Neural progenitor cell (in vitro differentiated cells): ENCODE measurements around the gene ETFA. TPM values are rescaled to one million over a fixed set of nuclear protein-coding genes. Genes with fewer than 3 reads are reported as not detected.

Experiments
- DNase-seq: peaks from one replicate; pipeline ENCODE4 v3.0.0-alpha.2; 2016; ENCODE audit warnings: low spot score
- H2AFZ ChIP-seq: fragments of 200-600 bp; sonication (generic); replicated peaks from 2 replicates; pipeline ENCODE4 v1.6.1; 2016; ENCODE audit warnings: antibody characterized with exemption
- H3F3A ChIP-seq: fragments of 200-600 bp; sonication (generic); 2 replicates; pipeline ENCODE4 v1.6.1; 2016; ENCODE audit warnings: antibody characterized with exemption, low read depth
- H3K27ac ChIP-seq: fragments of 200-600 bp; sonication (generic); 2 replicates; pipeline ENCODE4 v1.5.1; 2016; ENCODE audit warnings: mild to moderate bottlenecking
- H3K27me3 ChIP-seq: fragments of 200-600 bp; sonication (generic); 2 replicates; pipeline ENCODE4 v1.6.1; 2016; ENCODE audit warnings: mild to moderate bottlenecking, moderate library complexity
- H3K36me3 ChIP-seq: fragments of 200-600 bp; sonication (generic); 2 replicates; pipeline ENCODE4 v1.5.1; 2016
- H3K4me1 ChIP-seq: fragments of 200-600 bp; sonication (generic); 2 replicates; pipeline ENCODE4 v1.6.1; 2016; ENCODE audit warnings: mixed run types
- H3K4me2 ChIP-seq: fragments of 200-600 bp; sonication (generic); 2 replicates; pipeline ENCODE4 v1.6.1; 2016
- H3K4me3 ChIP-seq: fragments of 200-600 bp; sonication (generic); 2 replicates; pipeline ENCODE4 v1.5.1; 2016
- H3K79me2 ChIP-seq: fragments of 200-600 bp; sonication (generic); 2 replicates; pipeline ENCODE4 v1.6.1; 2016; ENCODE audit warnings: low read depth
- H3K9ac ChIP-seq: fragments of 200-600 bp; sonication (generic); 2 replicates; pipeline ENCODE4 v1.6.1; 2016
- H3K9me3 ChIP-seq: fragments of 200-600 bp; sonication (generic); 2 replicates; pipeline ENCODE4 v1.5.1; 2016; ENCODE audit warnings: low read depth
- H4K20me1 ChIP-seq: fragments of 200-600 bp; sonication (generic); 2 replicates; pipeline ENCODE4 v1.6.1; 2016; ENCODE audit warnings: low read depth
- H3K27ac Mint-ChIP-seq: 3 replicates; pipeline ENCODE4 v1.8.0; 2021; ENCODE audit warnings: mixed read lengths
- H3K27me3 Mint-ChIP-seq: 2 replicates; pipeline ENCODE4 v1.8.0; 2022; ENCODE audit warnings: low read depth, mild to moderate bottlenecking, inconsistent platforms, moderate library complexity, mixed read lengths; ENCODE audit not compliant: insufficient read depth
- H3K36me3 Mint-ChIP-seq: 3 replicates; pipeline ENCODE4 v1.8.0; 2021; ENCODE audit warnings: mixed read lengths
- H3K4me1 Mint-ChIP-seq: 3 replicates; pipeline ENCODE4 v1.8.0; 2021; ENCODE audit warnings: mixed read lengths
- H3K4me3 Mint-ChIP-seq: 3 replicates; pipeline ENCODE4 v1.8.0; 2021; ENCODE audit warnings: mild to moderate bottlenecking, moderate library complexity, mixed read lengths
- H3K9me3 Mint-ChIP-seq: 3 replicates; pipeline ENCODE4 v1.8.0; 2020; ENCODE audit warnings: mixed read lengths
- EZH2 ChIP-seq: fragments of 200-600 bp; sonication (generic); IDR thresholded peaks from 2 replicates; pipeline ENCODE4 v1.6.1; 2017; ENCODE audit warnings: antibody characterized with exemption, mild to moderate bottlenecking, moderate library complexity
- EZH2phosphoT487 ChIP-seq: fragments of 200-600 bp; sonication (generic); IDR thresholded peaks from 2 replicates; pipeline ENCODE4 v1.6.1; 2017; ENCODE audit warnings: antibody characterized with exemption
- total RNA-seq: library from RNA; depleted of rRNA; stranded (reverse); fragments of >200 nt; gene quantifications from 2 replicates; pipeline ENCODE4 v1.2.3, GENCODE V29; 2015; ENCODE audit warnings: low replicate concordance
- TF ChIP-seq, protein P1 (sequence below): fragments of 200-600 bp; sonication (generic); IDR thresholded peaks from 2 replicates; pipeline ENCODE4 v1.5.1; 2017; ENCODE audit warnings: antibody characterized with exemption, mild to moderate bottlenecking

Gene ETFA
- total RNA-seq, 1 donor from 2014 or later = 99.3 TPM

DNA sequence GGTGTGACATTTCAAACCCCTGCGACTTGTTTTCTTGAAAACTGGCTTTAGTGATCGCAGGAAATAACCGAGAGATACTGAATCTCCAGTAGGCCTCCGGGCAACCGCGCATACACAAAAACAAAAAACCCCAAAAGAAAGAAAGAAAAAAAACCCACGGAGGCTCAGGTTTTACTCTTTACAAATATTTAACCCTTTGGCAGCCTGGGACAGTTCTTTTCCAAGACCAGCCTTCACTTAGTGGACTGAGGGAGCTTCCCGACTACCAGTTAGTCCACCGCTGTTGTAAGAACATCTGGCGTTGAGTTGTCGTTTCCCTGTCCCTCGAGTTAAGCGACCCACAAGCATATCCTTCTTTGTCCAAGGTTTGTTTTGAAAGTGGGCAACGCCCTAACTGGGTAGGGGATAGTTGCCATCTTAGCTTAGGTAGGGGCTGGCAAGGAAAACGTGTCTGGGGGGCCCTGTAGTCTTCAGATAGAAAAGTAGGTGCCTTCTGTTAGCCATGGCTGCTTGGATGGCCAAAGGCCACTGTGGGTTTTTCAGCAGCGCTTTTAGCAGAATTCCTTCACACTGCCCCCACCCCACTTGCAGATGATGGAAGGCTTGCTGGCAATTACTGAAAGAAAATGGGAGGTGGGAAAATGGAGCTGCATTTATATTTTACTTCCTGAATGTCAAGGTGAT is 32.2 kb upstream of the ETFA start:
- H3K27ac Mint-ChIP-seq = no peak overlapping the region
- Histone ChIP-seq H2AFZ (no peak overlapping the region), H3F3A (peaks cover 46% of the 10 kb centered on the region), H4K20me1 (peaks cover 95% of the 10 kb centered on the region), H3K79me2 (no peaks in the 10 kb centered on the region), H3K27ac (no peak overlapping the region), H3K27me3 (peaks cover 100% of the 10 kb centered on the region), H3K4me2 (peak overlapping the region; percentile 61), H3K4me3 (no peak overlapping the region), H3K9ac (no peak overlapping the region), H3K4me1 (peaks cover 30% of the 10 kb centered on the region), H3K36me3 (no peaks in the 10 kb centered on the region), H3K9me3 (no peaks in the 10 kb centered on the region)
- peaks cover 39% of the 10 kb centered on the region for H3K4me1 Mint-ChIP-seq
- no peak overlapping the region for H3K4me3 Mint-ChIP-seq
- H3K36me3 Mint-ChIP-seq = no peaks in the 10 kb centered on the region
- peaks cover 85% of the 10 kb centered on the region for H3K27me3 Mint-ChIP-seq
- TF ChIP-seq EZH2phosphoT487 = peak; percentile 60
- TF ChIP-seq, protein P1, sequence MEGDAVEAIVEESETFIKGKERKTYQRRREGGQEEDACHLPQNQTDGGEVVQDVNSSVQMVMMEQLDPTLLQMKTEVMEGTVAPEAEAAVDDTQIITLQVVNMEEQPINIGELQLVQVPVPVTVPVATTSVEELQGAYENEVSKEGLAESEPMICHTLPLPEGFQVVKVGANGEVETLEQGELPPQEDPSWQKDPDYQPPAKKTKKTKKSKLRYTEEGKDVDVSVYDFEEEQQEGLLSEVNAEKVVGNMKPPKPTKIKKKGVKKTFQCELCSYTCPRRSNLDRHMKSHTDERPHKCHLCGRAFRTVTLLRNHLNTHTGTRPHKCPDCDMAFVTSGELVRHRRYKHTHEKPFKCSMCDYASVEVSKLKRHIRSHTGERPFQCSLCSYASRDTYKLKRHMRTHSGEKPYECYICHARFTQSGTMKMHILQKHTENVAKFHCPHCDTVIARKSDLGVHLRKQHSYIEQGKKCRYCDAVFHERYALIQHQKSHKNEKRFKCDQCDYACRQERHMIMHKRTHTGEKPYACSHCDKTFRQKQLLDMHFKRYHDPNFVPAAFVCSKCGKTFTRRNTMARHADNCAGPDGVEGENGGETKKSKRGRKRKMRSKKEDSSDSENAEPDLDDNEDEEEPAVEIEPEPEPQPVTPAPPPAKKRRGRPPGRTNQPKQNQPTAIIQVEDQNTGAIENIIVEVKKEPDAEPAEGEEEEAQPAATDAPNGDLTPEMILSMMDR = no peak
- TF ChIP-seq EZH2 = no peak
- peak; percentile 30 for DNase-seq
- no peaks in the 10 kb centered on the region for H3K9me3 Mint-ChIP-seq

GRCh38 chr15:76342382-76343201 is 31.3 kb upstream of the ETFA start:
- H3K4me1 ChIP-seq = peaks cover 31% of the 10 kb centered on the region
- no peaks in the 10 kb centered on the region for H3K9me3 Mint-ChIP-seq
- peak overlapping the region; percentile 14 for H3K4me3 ChIP-seq
- TF ChIP-seq EZH2 (peak; percentile 77), EZH2phosphoT487 (peak; percentile 75)
- TF ChIP-seq, protein P1 = no peak
- H3K27me3 Mint-ChIP-seq = peaks cover 79% of the 10 kb centered on the region
- H3K36me3 ChIP-seq = no peaks in the 10 kb centered on the region
- no peak overlapping the region for H2AFZ ChIP-seq
- H4K20me1 ChIP-seq = peaks cover 90% of the 10 kb centered on the region
- H3K79me2 ChIP-seq = no peaks in the 10 kb centered on the region
- no peaks in the 10 kb centered on the region for H3K9me3 ChIP-seq
- H3K4me3 Mint-ChIP-seq = peak overlapping the region; percentile 73
- H3K4me1 Mint-ChIP-seq = peaks cover 37% of the 10 kb centered on the region
- peak overlapping the region; percentile 61 for H3K4me2 ChIP-seq
- peak; percentile 69 for DNase-seq
- no peak overlapping the region for H3K27ac ChIP-seq
- H3K27ac Mint-ChIP-seq = no peak overlapping the region
- H3F3A ChIP-seq = peaks cover 48% of the 10 kb centered on the region
- no peaks in the 10 kb centered on the region for H3K36me3 Mint-ChIP-seq
- H3K27me3 ChIP-seq = peaks cover 100% of the 10 kb centered on the region
- H3K9ac ChIP-seq = no peak overlapping the region

- peaks cover 82% of the 10 kb centered on the region for H3K27me3 Mint-ChIP-seq
- TF ChIP-seq, protein P1 = peak; percentile 20
- TF ChIP-seq EZH2 = peak; percentile 95
- peak; percentile 83 for TF ChIP-seq EZH2phosphoT487
- peak overlapping the region; percentile 73 for H3K4me3 Mint-ChIP-seq
- Histone ChIP-seq H3K27me3 (peaks cover 100% of the 10 kb centered on the region), H3K79me2 (no peaks in the 10 kb centered on the region), H4K20me1 (peaks cover 90% of the 10 kb centered on the region), H3K36me3 (no peaks in the 10 kb centered on the region), H3K27ac (no peak overlapping the region), H2AFZ (no peak overlapping the region), H3K9me3 (no peaks in the 10 kb centered on the region), H3F3A (peaks cover 53% of the 10 kb centered on the region), H3K4me2 (peak overlapping the region; percentile 71), H3K4me3 (no peak overlapping the region), H3K4me1 (peaks cover 27% of the 10 kb centered on the region), H3K9ac (no peak overlapping the region)
- peaks cover 40% of the 10 kb centered on the region for H3K4me1 Mint-ChIP-seq
- no peak overlapping the region for H3K27ac Mint-ChIP-seq
- H3K36me3 Mint-ChIP-seq = no peaks in the 10 kb centered on the region
- H3K9me3 Mint-ChIP-seq = no peaks in the 10 kb centered on the region
- DNase-seq = peak; percentile 48
Measured at GRCh38 chr15:76342058-76342381, 30.8 kb upstream of the ETFA start.
